22Rv1 (cell line): ENCODE results near the gene FAM163B.

ENCODE experiments used
- CTCF ChIP-seq: fragments of 450-650 bp; IDR thresholded peaks from 2 replicates; pipeline ENCODE4 v1.5.1; 2017; ENCODE audit warnings: mild to moderate bottlenecking
- ZFX ChIP-seq: fragments of 450-650 bp; IDR thresholded peaks from 2 replicates; pipeline ENCODE4 v1.6.1; 2017; ENCODE audit warnings: antibody characterized with exemption, borderline replicate concordance

- TF ChIP-seq CTCF (no peak; the same call in 1 of the 2 replicates), ZFX (no peak)
Measured at GRCh38 chr9:133592731-133593409, 16.3 kb downstream of the FAM163B start.
